ENCODE data around the gene DEF6. TPM values are rescaled to one million over a fixed set of nuclear protein-coding genes. Genes with fewer than 3 reads are reported as not detected.

Gene DEF6
- total RNA-seq, 1 experiment from 2014 or later, result 0.59 TPM

DNA sequence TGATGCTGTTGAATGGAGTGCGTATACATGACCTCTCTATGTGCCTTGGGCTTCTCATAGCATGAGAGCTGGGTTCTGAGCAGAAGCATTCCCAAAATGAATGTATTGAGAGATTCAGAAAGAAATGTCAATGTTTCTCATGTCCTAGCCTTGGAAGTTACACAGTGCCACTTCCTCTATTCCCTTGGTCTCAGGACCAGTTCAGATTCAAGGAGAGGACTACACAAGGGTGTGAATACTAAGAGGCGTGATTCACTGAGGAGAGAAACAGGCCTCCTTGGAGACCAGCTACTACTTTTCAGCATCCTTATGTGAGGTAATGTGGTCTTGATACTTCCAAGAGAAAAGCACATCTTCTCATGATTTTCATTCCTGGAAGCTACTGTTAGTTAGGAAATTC lies 55.1 kb downstream of the DEF6 start:
- Histone ChIP-seq H3K9me3 (ENCODE audit: control insufficient read depth, insufficient read depth, low read depth, low read length) (no peaks in the 10 kb centered on the region), H3K27me3 (ENCODE audit: control insufficient read depth, insufficient read depth, low read length) (no peaks in the 10 kb centered on the region), H3K36me3 (ENCODE audit: control insufficient read depth, insufficient read depth, low read length) (peaks cover 2% of the 10 kb centered on the region; the same call in 1 of the 2 replicates), H3K4me3 (ENCODE audit: low read depth in 2 of 2, low read length in 2 of 2) (no peak overlapping the region), H3K4me1 (ENCODE audit: control insufficient read depth, insufficient read depth, low read length) (no peaks in the 10 kb centered on the region), H3K27ac (ENCODE audit: low read length) (no peak overlapping the region)
- CTCF ChIA-PET, result no interaction called here
- TF ChIP-seq SIN3A (IDR thresholded peaks at IDR 0.05; ENCODE audit: borderline replicate concordance, insufficient read depth, low read depth, low read length), result no peak
- TF ChIP-seq TCF7L2 (IDR thresholded peaks at IDR 0.05; ENCODE audit: low read depth, low read length), result no peak
- no peak for TF ChIP-seq CTCF (IDR thresholded peaks at IDR 0.05)
- TF ChIP-seq POLR2AphosphoS5 (IDR thresholded peaks at IDR 0.05; ENCODE audit: low read depth, low read length), result no peak
- TF ChIP-seq, protein P1, sequence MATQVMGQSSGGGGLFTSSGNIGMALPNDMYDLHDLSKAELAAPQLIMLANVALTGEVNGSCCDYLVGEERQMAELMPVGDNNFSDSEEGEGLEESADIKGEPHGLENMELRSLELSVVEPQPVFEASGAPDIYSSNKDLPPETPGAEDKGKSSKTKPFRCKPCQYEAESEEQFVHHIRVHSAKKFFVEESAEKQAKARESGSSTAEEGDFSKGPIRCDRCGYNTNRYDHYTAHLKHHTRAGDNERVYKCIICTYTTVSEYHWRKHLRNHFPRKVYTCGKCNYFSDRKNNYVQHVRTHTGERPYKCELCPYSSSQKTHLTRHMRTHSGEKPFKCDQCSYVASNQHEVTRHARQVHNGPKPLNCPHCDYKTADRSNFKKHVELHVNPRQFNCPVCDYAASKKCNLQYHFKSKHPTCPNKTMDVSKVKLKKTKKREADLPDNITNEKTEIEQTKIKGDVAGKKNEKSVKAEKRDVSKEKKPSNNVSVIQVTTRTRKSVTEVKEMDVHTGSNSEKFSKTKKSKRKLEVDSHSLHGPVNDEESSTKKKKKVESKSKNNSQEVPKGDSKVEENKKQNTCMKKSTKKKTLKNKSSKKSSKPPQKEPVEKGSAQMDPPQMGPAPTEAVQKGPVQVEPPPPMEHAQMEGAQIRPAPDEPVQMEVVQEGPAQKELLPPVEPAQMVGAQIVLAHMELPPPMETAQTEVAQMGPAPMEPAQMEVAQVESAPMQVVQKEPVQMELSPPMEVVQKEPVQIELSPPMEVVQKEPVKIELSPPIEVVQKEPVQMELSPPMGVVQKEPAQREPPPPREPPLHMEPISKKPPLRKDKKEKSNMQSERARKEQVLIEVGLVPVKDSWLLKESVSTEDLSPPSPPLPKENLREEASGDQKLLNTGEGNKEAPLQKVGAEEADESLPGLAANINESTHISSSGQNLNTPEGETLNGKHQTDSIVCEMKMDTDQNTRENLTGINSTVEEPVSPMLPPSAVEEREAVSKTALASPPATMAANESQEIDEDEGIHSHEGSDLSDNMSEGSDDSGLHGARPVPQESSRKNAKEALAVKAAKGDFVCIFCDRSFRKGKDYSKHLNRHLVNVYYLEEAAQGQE (IDR thresholded peaks at IDR 0.05; ENCODE audit: insufficient read depth in 1 of 2, low read depth in 2 of 2, low read length in 1 of 2), result no peak
- no peak for DNase-seq (ENCODE audit: low read depth, low spot score)
- in situ Hi-C loops (cut with HindIII; ENCODE audit: low pct_unique_long_range_greater_than_20kb, low sequenced_read_pairs), result no loop called here
- intact Hi-C loops (cut with micrococcal nuclease; ENCODE audit: unreplicated experiment), result no loop called here
- ATAC-seq, result no peak
- BruUV-seq (replicated peaks), result no TSS peak
- POLR2A ChIA-PET, result no interaction called here

DNA sequence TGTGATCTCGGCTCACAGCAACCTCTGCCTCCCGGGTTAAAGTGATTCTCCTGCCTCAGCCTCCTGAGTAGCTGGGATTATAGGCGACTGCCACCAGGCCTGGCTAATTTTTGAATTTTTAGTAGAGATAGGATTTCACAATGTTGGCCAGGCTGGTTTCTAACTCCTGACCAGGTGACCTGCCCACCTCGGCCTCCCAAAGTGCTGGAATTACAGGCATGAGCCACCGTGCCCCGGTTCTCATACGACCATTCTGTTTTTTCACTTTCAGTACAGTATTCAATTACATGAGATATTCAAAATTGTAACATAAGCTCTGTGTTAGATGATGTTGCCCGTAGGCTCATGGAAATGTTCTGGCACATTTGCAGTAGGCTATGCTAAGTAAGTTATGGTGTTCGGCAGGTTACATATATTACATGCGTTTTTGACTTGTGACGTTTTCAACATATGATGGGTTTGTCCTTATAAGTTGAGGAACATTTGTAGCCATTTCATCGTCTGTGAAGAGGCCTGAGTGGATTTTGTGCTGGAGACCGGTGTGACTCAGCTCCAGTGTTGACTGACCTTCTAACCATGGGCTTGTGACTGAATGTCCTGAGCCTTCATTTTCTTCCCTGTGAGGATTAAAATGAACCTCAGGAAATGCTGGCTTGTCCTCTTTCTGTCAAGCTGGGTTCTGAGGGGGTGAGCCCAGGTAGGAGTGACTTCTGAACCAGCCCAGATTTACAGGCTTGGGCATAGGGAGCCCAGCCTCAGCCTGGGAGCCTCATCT lies 56.9 kb downstream of the DEF6 start:
- DNase-seq (ENCODE audit: low read depth, low spot score) (no peak), ATAC-seq (no peak)
- H3K4me1 ChIP-seq (ENCODE audit: control insufficient read depth, insufficient read depth, low read length), result no peaks in the 10 kb centered on the region
- no TSS peak for BruUV-seq (replicated peaks)
- POLR2A ChIA-PET, result interaction anchor here (0.6 kb wide), 1 partner anchor 93 kb away, joined by 21 read pairs; no protein-coding TSS in a partner anchor
- no peak overlapping the region for H3K4me3 ChIP-seq (ENCODE audit: low read depth in 2 of 2, low read length in 2 of 2)
- intact Hi-C loops (cut with micrococcal nuclease; ENCODE audit: unreplicated experiment), result no loop called here
- CTCF ChIA-PET, result interaction anchor here (0.7 kb wide), 1 partner anchor 11 kb away, joined by 4 read pairs; no protein-coding TSS in a partner anchor
- TF ChIP-seq, protein P1 (IDR thresholded peaks at IDR 0.05; ENCODE audit: insufficient read depth in 1 of 2, low read depth in 2 of 2, low read length in 1 of 2), result no peak
- TF ChIP-seq POLR2AphosphoS5 (IDR thresholded peaks at IDR 0.05; ENCODE audit: low read depth, low read length) (no peak), TCF7L2 (IDR thresholded peaks at IDR 0.05; ENCODE audit: low read depth, low read length) (no peak), SIN3A (IDR thresholded peaks at IDR 0.05; ENCODE audit: borderline replicate concordance, insufficient read depth, low read depth, low read length) (no peak), CTCF (IDR thresholded peaks at IDR 0.05) (no peak)
- H3K27me3 ChIP-seq (ENCODE audit: control insufficient read depth, insufficient read depth, low read length), result no peaks in the 10 kb centered on the region
- in situ Hi-C loops (cut with HindIII; ENCODE audit: low pct_unique_long_range_greater_than_20kb, low sequenced_read_pairs), result no loop called here
- peaks cover 2% of the 10 kb centered on the region; the same call in 1 of the 2 replicates for H3K36me3 ChIP-seq (ENCODE audit: control insufficient read depth, insufficient read depth, low read length)
- H3K27ac ChIP-seq (ENCODE audit: low read length), result no peak overlapping the region
- H3K9me3 ChIP-seq (ENCODE audit: control insufficient read depth, insufficient read depth, low read depth, low read length), result no peaks in the 10 kb centered on the region

Measured in Panc1 (cell line).